ENCODE data around the gene SYK.

GRCh38 chr9:90880669-90881068 lies 79.0 kb downstream of the SYK start:
- TF ChIP-seq CTCF (IDR thresholded peaks at IDR 0.05) (no peak), POLR2A (IDR thresholded peaks at IDR 0.05) (no peak)
